Nephron progenitor cell (in vitro differentiated cells): ENCODE measurements around the gene NOS1AP.
"Not testable (repeated sequence)": the region's sequence is repeated elsewhere in the genome, so short reads cannot be mapped to it uniquely, and the experiment has no call there.

Experiments used
- DNase-seq: peaks from one replicate; pipeline ENCODE4 v3.0.0; 2021
- H3K27ac Mint-ChIP-seq: 2 replicates; pipeline ENCODE4 v1.8.0; 2021; ENCODE audit warnings: mild to moderate bottlenecking, moderate library complexity, mixed read lengths
- H3K27me3 Mint-ChIP-seq: 2 replicates; pipeline ENCODE4 v1.8.0; 2021; ENCODE audit warnings: mild to moderate bottlenecking, low read depth, mixed read lengths; ENCODE audit not compliant: poor library complexity
- H3K36me3 Mint-ChIP-seq: 2 replicates; pipeline ENCODE4 v1.8.0; 2021; ENCODE audit warnings: low read depth, mixed read lengths
- H3K4me1 Mint-ChIP-seq: 2 replicates; pipeline ENCODE4 v1.8.0; 2021; ENCODE audit warnings: mixed read lengths
- H3K4me3 Mint-ChIP-seq: 2 replicates; pipeline ENCODE4 v1.8.0; 2021; ENCODE audit warnings: mild to moderate bottlenecking, moderate library complexity, mixed read lengths
- H3K9me3 Mint-ChIP-seq: 2 replicates; pipeline ENCODE4 v1.8.0; 2021; ENCODE audit warnings: mild to moderate bottlenecking, moderate library complexity, mixed read lengths
- TF ChIP-seq, protein P1 (sequence below): fragments of 200-600 bp; sonication (generic); IDR thresholded peaks from 2 replicates; pipeline ENCODE4 v1.5.0; 2021; ENCODE audit warnings: antibody characterized with exemption

Gene NOS1AP

DNA sequence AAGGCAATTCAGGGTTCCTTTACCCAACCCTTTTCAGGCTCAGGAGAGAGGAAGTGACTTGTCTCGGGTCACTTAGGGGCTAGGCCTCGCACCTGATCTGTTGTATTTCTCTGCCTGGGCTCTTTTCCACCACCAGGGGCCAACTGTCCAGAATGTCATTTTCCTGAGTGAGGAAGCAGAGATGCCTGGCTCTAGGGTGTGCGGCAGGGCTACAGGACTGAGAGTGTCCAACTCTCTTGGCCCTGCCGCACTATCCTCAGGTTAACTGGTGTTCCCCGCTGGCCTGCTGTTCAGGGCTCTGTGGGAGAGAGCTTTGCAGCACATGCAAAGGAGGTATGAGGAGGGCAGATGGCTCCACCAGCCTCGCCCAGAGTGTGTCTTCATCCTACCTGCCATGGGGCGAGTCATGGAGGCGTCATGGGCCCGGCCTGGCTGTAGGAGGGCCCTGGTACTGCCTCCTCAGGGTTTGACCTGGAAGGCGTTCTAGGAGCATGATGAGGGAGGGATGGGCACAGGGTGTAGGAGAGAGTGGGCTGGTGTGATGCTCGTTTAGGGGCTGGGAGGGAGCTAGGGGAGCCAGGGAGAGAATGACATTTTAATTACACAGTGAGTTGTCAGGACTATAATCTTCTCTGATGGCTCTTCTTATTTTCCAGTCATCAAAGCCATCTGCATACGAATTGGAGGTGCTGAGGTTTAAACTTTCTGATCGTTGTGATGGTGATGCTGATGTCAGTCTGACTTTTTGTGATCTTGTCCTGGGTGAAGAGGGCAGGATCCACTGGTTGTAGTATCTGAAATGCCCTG is 128.3 kb downstream of the NOS1AP start:
- Mint-ChIP-seq H3K4me1 (peaks cover 14% of the 10 kb centered on the region), H3K9me3 (peaks cover 4% of the 10 kb centered on the region), H3K36me3 (no peaks in the 10 kb centered on the region), H3K4me3 (no peak overlapping the region), H3K27ac (no peak overlapping the region), H3K27me3 (peaks cover 9% of the 10 kb centered on the region)
- no peak for DNase-seq
- TF ChIP-seq, protein P1, sequence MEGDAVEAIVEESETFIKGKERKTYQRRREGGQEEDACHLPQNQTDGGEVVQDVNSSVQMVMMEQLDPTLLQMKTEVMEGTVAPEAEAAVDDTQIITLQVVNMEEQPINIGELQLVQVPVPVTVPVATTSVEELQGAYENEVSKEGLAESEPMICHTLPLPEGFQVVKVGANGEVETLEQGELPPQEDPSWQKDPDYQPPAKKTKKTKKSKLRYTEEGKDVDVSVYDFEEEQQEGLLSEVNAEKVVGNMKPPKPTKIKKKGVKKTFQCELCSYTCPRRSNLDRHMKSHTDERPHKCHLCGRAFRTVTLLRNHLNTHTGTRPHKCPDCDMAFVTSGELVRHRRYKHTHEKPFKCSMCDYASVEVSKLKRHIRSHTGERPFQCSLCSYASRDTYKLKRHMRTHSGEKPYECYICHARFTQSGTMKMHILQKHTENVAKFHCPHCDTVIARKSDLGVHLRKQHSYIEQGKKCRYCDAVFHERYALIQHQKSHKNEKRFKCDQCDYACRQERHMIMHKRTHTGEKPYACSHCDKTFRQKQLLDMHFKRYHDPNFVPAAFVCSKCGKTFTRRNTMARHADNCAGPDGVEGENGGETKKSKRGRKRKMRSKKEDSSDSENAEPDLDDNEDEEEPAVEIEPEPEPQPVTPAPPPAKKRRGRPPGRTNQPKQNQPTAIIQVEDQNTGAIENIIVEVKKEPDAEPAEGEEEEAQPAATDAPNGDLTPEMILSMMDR, result no peak

DNA sequence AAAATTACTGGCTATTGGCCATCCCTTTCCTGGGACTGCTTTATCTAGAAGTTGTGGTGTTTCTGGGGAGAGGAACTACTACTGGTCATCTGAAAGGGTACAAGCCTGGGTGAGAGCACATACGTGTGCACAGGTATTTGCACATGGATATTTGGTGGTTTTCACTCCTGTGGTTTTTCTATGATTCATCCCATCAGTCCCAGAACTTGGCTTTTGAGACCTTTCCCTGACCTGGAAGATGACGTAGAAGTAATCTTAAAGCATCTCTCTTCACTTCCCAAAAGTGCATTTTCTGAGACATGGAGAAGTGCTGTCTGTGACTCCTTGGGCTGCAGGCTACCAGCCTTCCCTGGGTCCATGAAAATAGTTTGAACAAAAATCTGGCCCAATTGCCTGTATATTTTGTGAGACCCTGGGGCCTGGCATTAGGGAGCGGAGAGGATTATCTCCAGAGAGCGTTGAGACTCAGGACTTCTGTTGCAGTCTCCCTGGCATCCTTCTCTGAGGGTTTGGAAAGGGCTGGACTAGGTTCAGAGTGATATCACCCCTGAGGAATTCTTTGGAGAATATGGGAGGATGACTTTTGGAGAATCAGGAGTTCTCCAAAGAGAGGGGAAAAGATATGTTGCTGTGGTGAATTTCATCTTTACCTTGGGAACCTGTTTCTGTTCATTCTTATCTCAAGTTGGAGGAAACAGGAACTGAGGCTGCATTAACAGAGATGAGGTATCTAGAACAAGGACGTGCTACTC is 130.8 kb downstream of the NOS1AP start:
- H3K4me3 Mint-ChIP-seq, result no peak overlapping the region

DNA sequence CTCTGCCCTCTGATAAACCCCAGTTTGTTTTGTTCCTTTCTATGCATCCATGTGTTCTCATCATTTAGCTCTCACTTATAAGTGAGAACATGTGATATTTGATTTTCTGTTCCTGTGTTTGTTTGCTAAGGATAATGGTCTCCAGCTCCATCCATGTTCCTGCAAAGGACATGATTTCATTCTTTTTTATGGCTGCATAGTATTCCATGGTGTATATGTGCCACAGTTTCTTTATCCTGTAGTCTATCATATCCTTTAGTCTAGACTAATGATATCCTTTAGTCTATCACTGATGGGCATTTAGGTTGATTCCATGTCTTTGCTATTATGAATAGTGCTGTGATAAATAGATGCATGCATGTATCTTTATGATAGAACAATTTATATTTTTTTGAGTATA is 131.6 kb downstream of the NOS1AP start:
- not testable (repeated sequence) for DNase-seq, H3K27me3 Mint-ChIP-seq, H3K36me3 Mint-ChIP-seq, H3K27ac Mint-ChIP-seq, H3K4me3 Mint-ChIP-seq, H3K9me3 Mint-ChIP-seq
- peaks cover 18% of the 10 kb centered on the region for H3K4me1 Mint-ChIP-seq

More for the DNA sequence above, 130.8 kb downstream of the NOS1AP start:
- Mint-ChIP-seq H3K36me3 (no peaks in the 10 kb centered on the region), H3K4me1 (peaks cover 14% of the 10 kb centered on the region), H3K27me3 (peaks cover 9% of the 10 kb centered on the region), H3K9me3 (peaks cover 4% of the 10 kb centered on the region), H3K27ac (no peak overlapping the region)
- TF ChIP-seq, protein P1, result no peak
- no peak for DNase-seq

DNA sequence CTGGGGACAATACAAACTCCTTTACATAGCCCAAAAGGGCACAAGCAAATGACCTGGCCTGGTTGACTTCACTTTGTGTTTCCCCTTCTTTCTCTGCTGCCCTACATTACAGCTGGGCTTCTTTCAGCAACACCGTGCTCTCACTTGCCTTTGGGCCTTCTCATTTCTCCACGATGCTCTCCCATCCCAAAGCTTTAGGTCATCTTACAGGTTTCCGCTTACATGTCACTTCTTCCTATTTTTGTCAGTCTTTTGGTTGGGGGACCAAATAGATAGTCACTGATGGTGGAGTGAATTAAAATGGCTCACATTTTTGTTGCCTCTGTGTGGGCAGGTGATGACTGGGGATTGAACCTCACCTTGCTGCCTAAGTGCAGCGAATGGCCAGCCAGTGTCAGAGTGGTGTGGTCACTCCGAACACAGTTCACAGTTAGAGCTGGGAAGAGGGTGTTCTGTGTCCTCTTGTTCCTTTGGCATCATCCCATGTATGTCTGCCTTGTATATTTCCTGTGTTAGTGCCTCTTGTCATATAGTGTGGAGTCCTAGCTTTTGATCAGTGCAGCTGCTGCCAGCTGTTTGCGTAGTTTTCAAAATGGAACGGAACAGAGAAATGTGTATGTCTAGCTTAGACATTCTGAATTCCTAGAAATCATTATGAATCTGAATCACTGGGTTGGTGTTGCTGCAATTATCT is 134.8 kb downstream of the NOS1AP start:
- DNase-seq, result no peak
- Mint-ChIP-seq H3K4me1 (peaks cover 4% of the 10 kb centered on the region), H3K4me3 (no peak overlapping the region), H3K9me3 (peaks cover 4% of the 10 kb centered on the region), H3K36me3 (no peaks in the 10 kb centered on the region), H3K27ac (no peak overlapping the region), H3K27me3 (peaks cover 7% of the 10 kb centered on the region)
- TF ChIP-seq, protein P1, result no peak

DNA sequence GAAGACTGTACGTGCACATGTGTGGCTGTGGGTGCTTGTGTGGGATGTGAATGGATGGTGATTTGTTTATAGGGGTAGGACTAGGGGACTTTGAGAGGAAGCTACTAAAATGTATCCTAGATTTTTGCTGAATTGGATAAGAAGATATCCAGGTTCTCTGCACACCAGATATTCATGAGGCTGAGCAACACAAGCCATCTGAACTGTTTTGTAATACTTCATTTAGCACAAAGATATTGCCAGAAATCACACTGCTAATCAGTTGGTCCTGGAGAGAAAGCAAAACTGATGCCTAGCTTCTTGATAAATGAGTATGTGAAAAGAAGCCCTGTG is 135.3 kb downstream of the NOS1AP start:
- H3K27me3 Mint-ChIP-seq, result peaks cover 5% of the 10 kb centered on the region
- peaks cover 4% of the 10 kb centered on the region for H3K9me3 Mint-ChIP-seq
- no peak overlapping the region for H3K4me3 Mint-ChIP-seq
- peaks cover 4% of the 10 kb centered on the region for H3K4me1 Mint-ChIP-seq
- no peak overlapping the region for H3K27ac Mint-ChIP-seq
- H3K36me3 Mint-ChIP-seq, result no peaks in the 10 kb centered on the region
- DNase-seq, result no peak
- TF ChIP-seq, protein P1, result no peak

DNA sequence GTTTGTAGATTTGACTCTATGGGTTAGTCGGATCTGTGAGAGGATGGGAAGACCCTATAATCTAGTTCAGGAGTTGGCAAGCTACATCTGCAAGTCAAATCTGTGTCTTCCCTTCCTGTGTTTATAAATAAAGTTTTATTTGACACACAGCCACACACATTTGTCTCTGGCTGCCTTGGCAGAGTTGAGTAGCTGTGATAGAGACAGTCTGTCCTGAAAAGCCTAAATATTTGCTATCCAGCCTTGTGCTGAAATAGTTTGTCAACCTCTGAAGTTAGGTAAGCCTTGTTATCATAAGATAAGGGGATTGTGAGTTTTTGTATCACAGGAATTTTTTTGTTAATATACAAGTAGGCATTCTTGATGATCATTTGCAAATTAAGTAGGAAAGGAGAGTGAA is 136.8 kb downstream of the NOS1AP start:
- Mint-ChIP-seq H3K27me3 (no peaks in the 10 kb centered on the region), H3K36me3 (no peaks in the 10 kb centered on the region), H3K9me3 (peaks cover 4% of the 10 kb centered on the region), H3K4me1 (peaks cover 9% of the 10 kb centered on the region), H3K27ac (no peak overlapping the region), H3K4me3 (no peak overlapping the region)
- TF ChIP-seq, protein P1, result no peak
- DNase-seq, result no peak
